OCI-LY1 (cell line): ENCODE data around the gene LMOD1.

Experiments
- CTCF ChIP-seq: fragments of 200-600 bp; sonication (generic), shearing (Covaris generic); IDR thresholded peaks from 2 replicates; pipeline ENCODE4 v1.5.1; 2017; ENCODE audit warnings: mild to moderate bottlenecking, antibody characterized with exemption, low read length, moderate library complexity, mixed read lengths
- EZH2 ChIP-seq: fragments of 200-600 bp; sonication (generic), shearing (Covaris generic); IDR thresholded peaks from 2 replicates; pipeline ENCODE4 v1.8.0; 2017; ENCODE audit warnings: borderline replicate concordance, mixed run types, mild to moderate bottlenecking, antibody characterized with exemption, low read length, moderate library complexity, mixed read lengths

DNA sequence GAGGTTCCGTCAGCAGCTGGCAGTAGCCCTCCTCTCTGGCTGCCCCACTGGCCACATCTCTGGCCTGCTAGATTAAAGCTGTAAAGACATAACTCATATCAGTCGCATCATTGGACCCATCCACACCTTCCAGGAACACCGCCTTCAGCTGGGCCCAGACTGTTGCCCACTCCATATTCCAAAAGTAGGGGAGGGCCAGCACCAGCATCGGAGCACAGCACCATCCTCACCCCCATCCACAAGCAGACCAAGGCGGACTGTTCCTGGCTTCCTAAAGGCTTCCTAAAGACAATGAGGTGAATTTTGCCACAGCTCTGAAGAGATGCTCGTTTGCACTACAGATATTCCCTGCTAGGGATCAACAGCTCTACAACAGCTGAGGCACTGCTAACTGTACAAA, 54.1 kb downstream of the LMOD1 start:
- TF ChIP-seq CTCF (no peak), EZH2 (no peak)
